ENCODE results near the gene ZNF280A.

- TF ChIP-seq POLR2A (IDR thresholded peaks at IDR 0.05) (no peak), CTCF (IDR thresholded peaks at IDR 0.05) (no peak), POLR2AphosphoS5 (IDR thresholded peaks at IDR 0.05) (no peak)
Observed at GRCh38 chr22:22545084-22545483, 25.0 kb upstream of the ZNF280A start.

All from prostate gland (tissue), 2 donors.